ENCODE data around the gene TTC9.
"Not testable (repeated sequence)": the region's sequence is repeated elsewhere in the genome, so short reads cannot be mapped to it uniquely, and the experiment has no call there.

TTC9 gene

GRCh38 chr14:70671652-70672644, 30.2 kb downstream of the TTC9 start:
- no peak for DNase-seq (ENCODE audit: low read depth in 1 of 2, low spot score in 1 of 2)

- DNase-seq (ENCODE audit: low read depth in 1 of 2, low spot score in 1 of 2), result no peak
These were observed 35.6 kb downstream of the TTC9 start for GRCh38 chr14:70677341-70677740.

- DNase-seq (ENCODE audit: low read depth in 1 of 2, low spot score in 1 of 2), result no peak
These were observed 39.0 kb downstream of the TTC9 start for GRCh38 chr14:70680748-70681147.

- DNase-seq (ENCODE audit: low read depth in 1 of 2, low spot score in 1 of 2), result no peak
These were observed 42.3 kb downstream of the TTC9 start for GRCh38 chr14:70683983-70684382.

GRCh38 chr14:70685474-70686197, 43.9 kb downstream of the TTC9 start:
- no peak for DNase-seq (ENCODE audit: low read depth in 1 of 2, low spot score in 1 of 2)

- no peak for DNase-seq (ENCODE audit: low read depth in 1 of 2, low spot score in 1 of 2)
These were observed 50.5 kb downstream of the TTC9 start for GRCh38 chr14:70692210-70692609.

- no peak for DNase-seq (ENCODE audit: low read depth in 1 of 2, low spot score in 1 of 2)
These were observed 54.3 kb downstream of the TTC9 start for GRCh38 chr14:70696026-70696425.

- DNase-seq (ENCODE audit: low read depth in 1 of 2, low spot score in 1 of 2), result no peak
These were observed 56.0 kb downstream of the TTC9 start for GRCh38 chr14:70697701-70698100.

- no peak for DNase-seq (ENCODE audit: low read depth in 1 of 2, low spot score in 1 of 2)
These were observed 56.6 kb downstream of the TTC9 start for GRCh38 chr14:70698288-70698687.

GRCh38 chr14:70699646-70700045, 57.9 kb downstream of the TTC9 start:
- DNase-seq (ENCODE audit: low read depth in 1 of 2, low spot score in 1 of 2), result no peak

- no peak for DNase-seq (ENCODE audit: low read depth in 1 of 2, low spot score in 1 of 2)
These were observed 59.4 kb downstream of the TTC9 start for GRCh38 chr14:70700955-70701585.

- DNase-seq (ENCODE audit: low read depth in 1 of 2, low spot score in 1 of 2), result no peak
These were observed 59.9 kb downstream of the TTC9 start for GRCh38 chr14:70701610-70702009.

GRCh38 chr14:70702161-70702560, 60.4 kb downstream of the TTC9 start:
- DNase-seq (ENCODE audit: low read depth in 1 of 2, low spot score in 1 of 2), result no peak

- not testable (repeated sequence) for DNase-seq (ENCODE audit: low read depth in 1 of 2, low spot score in 1 of 2)
These were observed 62.0 kb downstream of the TTC9 start for GRCh38 chr14:70703621-70704168.

- no peak for DNase-seq (ENCODE audit: low read depth in 1 of 2, low spot score in 1 of 2)
These were observed 63.2 kb downstream of the TTC9 start for GRCh38 chr14:70704960-70705359.

GRCh38 chr14:70706177-70706576, 64.5 kb downstream of the TTC9 start:
- DNase-seq (ENCODE audit: low read depth in 1 of 2, low spot score in 1 of 2), result no peak

GRCh38 chr14:70707138-70708038, 65.7 kb downstream of the TTC9 start:
- no peak for DNase-seq (ENCODE audit: low read depth in 1 of 2, low spot score in 1 of 2)

GRCh38 chr14:70708717-70709570, 67.2 kb downstream of the TTC9 start:
- no peak for DNase-seq (ENCODE audit: low read depth in 1 of 2, low spot score in 1 of 2)

- no peak for DNase-seq (ENCODE audit: low read depth in 1 of 2, low spot score in 1 of 2)
These were observed 68.1 kb downstream of the TTC9 start for GRCh38 chr14:70709726-70710382.

Data from activated CD4-positive, alpha-beta T cell treated with anti-CD3 and anti-CD28 coated beads, Interleukin-2, amount 50 U/mL, for 24 hours (primary cell).